Sigmoid colon (tissue), 4 donors: ENCODE data around the gene ARID3C.

Source experiments
- POLR2A ChIP-seq, 2 donors: fragments of 450-650 bp; IDR thresholded peaks; one replicate each; pipeline ENCODE4 v1.6.1; 2016; ENCODE audit warnings: antibody characterized with exemption in 2 of 2, mild to moderate bottlenecking in 2 of 2, moderate library complexity in 2 of 2
- POLR2AphosphoS5 ChIP-seq, 4 donors: sonication (generic); formaldehyde crosslinking; IDR thresholded peaks; one replicate each; pipeline ENCODE4 v1.6.1; 2017; ENCODE audit warnings: antibody characterized with exemption in 4 of 4
- TF ChIP-seq, protein P1 (sequence below), 4 experiments: fragments of 450-650 bp in 3 of 4; fragments of 200-600 bp in 1 of 4; IDR thresholded peaks; one replicate each; pipeline ENCODE4 v1.5.1; 2016 to 2019; ENCODE audit warnings: antibody characterized with exemption in 4 of 4, mild to moderate bottlenecking in 3 of 4, moderate library complexity in 2 of 4

DNA sequence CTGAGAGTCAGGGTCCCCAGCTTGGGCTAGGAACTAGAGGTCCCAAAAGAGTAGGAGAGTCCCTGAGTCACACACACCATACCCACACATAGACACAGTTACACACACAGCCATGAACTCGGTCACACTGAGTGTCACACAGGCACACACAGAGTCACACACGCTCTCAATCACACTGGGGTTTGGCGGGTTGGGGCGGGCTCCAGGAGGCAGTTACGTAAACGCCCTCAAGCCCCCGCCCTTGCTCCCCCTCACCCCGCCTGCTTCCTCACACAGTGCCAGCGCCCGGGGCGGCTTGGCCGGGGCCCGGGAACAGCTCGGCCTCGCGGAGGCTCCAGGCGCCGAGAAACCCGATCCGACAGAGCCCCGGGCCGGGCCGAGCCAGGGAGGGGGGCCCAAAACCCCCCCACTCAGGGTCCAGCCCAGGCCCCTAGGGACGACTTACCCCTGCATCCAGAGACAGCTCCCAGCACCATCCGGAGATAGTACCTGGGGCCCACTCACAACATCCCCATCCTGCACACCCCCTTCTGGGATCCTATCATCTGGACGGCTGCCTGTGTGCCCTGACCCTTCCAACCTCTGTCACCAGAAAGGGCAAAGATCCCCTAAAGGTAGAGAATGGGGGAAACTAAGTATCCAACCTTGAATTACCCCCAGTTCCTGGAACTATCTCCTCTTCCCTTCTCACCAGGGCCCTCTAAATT lies 35.8 kb downstream of the ARID3C start:
- TF ChIP-seq POLR2AphosphoS5 (IDR thresholded peaks at IDR 0.05) = peak in 1 of 4 donors; percentile 43
- TF ChIP-seq, protein P1, sequence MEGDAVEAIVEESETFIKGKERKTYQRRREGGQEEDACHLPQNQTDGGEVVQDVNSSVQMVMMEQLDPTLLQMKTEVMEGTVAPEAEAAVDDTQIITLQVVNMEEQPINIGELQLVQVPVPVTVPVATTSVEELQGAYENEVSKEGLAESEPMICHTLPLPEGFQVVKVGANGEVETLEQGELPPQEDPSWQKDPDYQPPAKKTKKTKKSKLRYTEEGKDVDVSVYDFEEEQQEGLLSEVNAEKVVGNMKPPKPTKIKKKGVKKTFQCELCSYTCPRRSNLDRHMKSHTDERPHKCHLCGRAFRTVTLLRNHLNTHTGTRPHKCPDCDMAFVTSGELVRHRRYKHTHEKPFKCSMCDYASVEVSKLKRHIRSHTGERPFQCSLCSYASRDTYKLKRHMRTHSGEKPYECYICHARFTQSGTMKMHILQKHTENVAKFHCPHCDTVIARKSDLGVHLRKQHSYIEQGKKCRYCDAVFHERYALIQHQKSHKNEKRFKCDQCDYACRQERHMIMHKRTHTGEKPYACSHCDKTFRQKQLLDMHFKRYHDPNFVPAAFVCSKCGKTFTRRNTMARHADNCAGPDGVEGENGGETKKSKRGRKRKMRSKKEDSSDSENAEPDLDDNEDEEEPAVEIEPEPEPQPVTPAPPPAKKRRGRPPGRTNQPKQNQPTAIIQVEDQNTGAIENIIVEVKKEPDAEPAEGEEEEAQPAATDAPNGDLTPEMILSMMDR (IDR thresholded peaks at IDR 0.05) = no peak
- no peak for TF ChIP-seq POLR2A (IDR thresholded peaks at IDR 0.05)
